ENCODE results near the gene RBKS. TPM values are rescaled to one million over a fixed set of nuclear protein-coding genes. Genes with fewer than 3 reads are reported as not detected.
"Not testable (repeated sequence)": the region's sequence is repeated elsewhere in the genome, so short reads cannot be mapped to it uniquely, and the experiment has no call there.

RBKS gene
- total and polyA plus RNA-seq, 2 of the 8 experiments (the other 6 are each of a cell fraction or from before 2014, with no cell fraction given) = 1.1 to 1.5 TPM

DNA sequence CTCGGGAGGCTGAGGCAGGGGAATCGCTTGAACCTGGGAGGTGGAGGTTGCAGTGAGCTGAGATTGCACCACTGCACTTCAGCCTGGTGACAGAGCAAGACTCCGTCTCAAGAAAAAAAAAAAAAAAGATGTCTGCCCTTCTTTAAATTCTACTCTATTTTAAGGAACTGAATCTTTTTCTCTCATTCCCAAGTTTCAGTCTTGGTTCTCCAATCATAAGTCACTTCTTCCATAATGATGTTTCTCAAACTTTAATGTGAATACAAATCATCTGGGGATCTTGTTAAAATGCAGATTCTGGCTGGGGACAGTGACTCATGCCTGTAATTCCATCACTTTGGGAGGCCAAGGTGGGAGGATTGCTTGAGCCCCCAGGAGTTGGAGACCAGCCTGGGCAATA is 125.7 kb downstream of the RBKS start:
- H3K9me3 ChIP-seq (ENCODE audit: insufficient read depth in 2 of 2, low read depth in 1 of 2, low read length in 1 of 2); H3K4me2 ChIP-seq (ENCODE audit: insufficient read depth in 1 of 2, low read depth in 2 of 2, low read length in 2 of 2); H2BK12ac ChIP-seq (ENCODE audit: low read depth, low read length); FAIRE-seq; H4K8ac ChIP-seq (ENCODE audit: extremely low read depth, insufficient read depth, low read length); H2AK5ac ChIP-seq (ENCODE audit: low read depth, low read length); H3K36me3 ChIP-seq (ENCODE audit: control insufficient read depth in 2 of 4, insufficient read depth in 4 of 4, low read length in 3 of 4); DNase-seq (ENCODE audit: low read depth in 1 of 2, low spot score in 2 of 2); H2BK5ac ChIP-seq (ENCODE audit: low read depth, low read length); H3K9ac ChIP-seq (replicated peaks in 1 of 4; ENCODE audit: extremely low read depth in 1 of 4, low read depth in 3 of 4, low read length in 3 of 4); H3K4me3 ChIP-seq (ENCODE audit: extremely low read depth in 1 of 4, insufficient read depth in 2 of 4, low read depth in 3 of 4, low read length in 4 of 4); H2BK120ac ChIP-seq (replicated peaks; ENCODE audit: low read depth, low read length); H3K18ac ChIP-seq (ENCODE audit: extremely low read depth, low read length); H3K79me1 ChIP-seq (ENCODE audit: low read depth, low read length); H3K27me3 ChIP-seq (replicated peaks in 1 of 4; ENCODE audit: control insufficient read depth in 3 of 4, extremely low read depth in 1 of 4, insufficient read depth in 3 of 4, low read length in 3 of 4); H3K23ac ChIP-seq (ENCODE audit: insufficient read length); H4K91ac ChIP-seq (replicated peaks; ENCODE audit: insufficient read length, low read length); H3K4me1 ChIP-seq (replicated peaks in 1 of 4; ENCODE audit: control insufficient read depth in 3 of 4, insufficient read depth in 4 of 4, low read length in 3 of 4); H4K20me1 ChIP-seq (replicated peaks in 1 of 2; ENCODE audit: control insufficient read depth in 1 of 2, insufficient read depth in 2 of 2, low read length in 2 of 2); H2BK20ac ChIP-seq (ENCODE audit: low read length); H4K5ac ChIP-seq (ENCODE audit: insufficient read length, low read depth, low read length); H3K79me2 ChIP-seq (ENCODE audit: control insufficient read depth in 1 of 2, insufficient read depth in 2 of 2, low read length in 2 of 2); H3K56ac ChIP-seq (replicated peaks; ENCODE audit: insufficient read length, low read depth, low read length); H3K23me2 ChIP-seq (ENCODE audit: low read depth, low read length); H3K4ac ChIP-seq (replicated peaks; ENCODE audit: insufficient read length, low read depth, low read length); H3K27ac ChIP-seq (ENCODE audit: low read depth, low read length); H3K14ac ChIP-seq (ENCODE audit: insufficient read length); H2AFZ ChIP-seq (ENCODE audit: low read length); H2BK15ac ChIP-seq (ENCODE audit: low read length): not testable (repeated sequence)
- ChIA-PET POLR2A (ENCODE audit: partially characterized antibody) (interaction anchor here (1.0 to 1.6 kb wide), 2 partner anchors 10 to 12 kb away, joined by 3 to 4 read pairs; no protein-coding TSS in a partner anchor), CTCF (ENCODE audit: partially characterized antibody) (interaction anchor here (0.7 to 2.3 kb wide), 5 partner anchors 10 to 632 kb away, joined by 3 to 7 read pairs (median 4); no protein-coding TSS in a partner anchor)
- WGBS, 2 experiments (ENCODE audit: extremely low coverage in 1 of 2, insufficient coverage in 1 of 2, insufficient read length in 1 of 2, insufficient replicate concordance in 2 of 2, low coverage in 1 of 2, low lambda C conversion rate in 2 of 2, missing lambda C conversion rate in 1 of 2) = 88% methylated on average over 3 of the region's 3 CpGs; no CpG with 5 or more reads in 1 of the 2 experiments

All from H1 (cell line).